Hepatocyte (in vitro differentiated cells): ENCODE results near the gene DBF4B. TPM values are rescaled to one million over a fixed set of nuclear protein-coding genes. Genes with fewer than 3 reads are reported as not detected.

ENCODE experiments used
- DNase-seq: peaks from one replicate; pipeline ENCODE4 v3.0.0-alpha.2; 2016; ENCODE audit warnings: low spot score
- H2AFZ ChIP-seq: fragments of 200-600 bp; sonication (generic); 2 replicates; pipeline ENCODE4 v1.6.0; 2016; ENCODE audit warnings: antibody characterized with exemption, mild to moderate bottlenecking
- H3K27ac ChIP-seq: fragments of 200-600 bp; sonication (generic); 2 replicates; pipeline ENCODE4 v1.5.1; 2016; ENCODE audit warnings: mild to moderate bottlenecking
- H3K27me3 ChIP-seq: fragments of 200-600 bp; sonication (generic); 2 replicates; pipeline ENCODE4 v1.6.1; 2016
- H3K36me3 ChIP-seq: fragments of 200-600 bp; sonication (generic); replicated peaks from 2 replicates; pipeline ENCODE4 v1.5.1; 2016; ENCODE audit warnings: low read depth; ENCODE audit not compliant: insufficient read depth
- H3K4me1 ChIP-seq: fragments of 200-600 bp; sonication (generic); 2 replicates; pipeline ENCODE4 v1.5.1; 2016; ENCODE audit warnings: mild to moderate bottlenecking, moderate library complexity; ENCODE audit not compliant: insufficient read depth
- H3K4me2 ChIP-seq: fragments of 200-600 bp; sonication (generic); 2 replicates; pipeline ENCODE4 v1.6.0; 2016
- H3K4me3 ChIP-seq: fragments of 200-600 bp; sonication (generic); 2 replicates; pipeline ENCODE4 v1.5.1; 2016; ENCODE audit warnings: mild to moderate bottlenecking
- H3K79me2 ChIP-seq: fragments of 200-600 bp; sonication (generic); 2 replicates; pipeline ENCODE4 v1.6.0; 2017; ENCODE audit warnings: mild to moderate bottlenecking
- H3K9me2 ChIP-seq: fragments of 200-600 bp; sonication (generic); replicated peaks from 2 replicates; pipeline ENCODE4 v1.6.0; 2017; ENCODE audit warnings: mild to moderate bottlenecking; ENCODE audit not compliant: insufficient read depth
- H3K9me3 ChIP-seq: fragments of 200-600 bp; sonication (generic); 2 replicates; pipeline ENCODE4 v1.5.1; 2016; ENCODE audit warnings: low read depth, mild to moderate bottlenecking
- H4K20me1 ChIP-seq: fragments of 200-600 bp; sonication (generic); 2 replicates; pipeline ENCODE4 v1.6.0; 2016; ENCODE audit warnings: mild to moderate bottlenecking; ENCODE audit not compliant: insufficient read depth, poor library complexity, severe bottlenecking
- CTCF ChIP-seq: fragments of 200-600 bp; sonication (generic); IDR thresholded peaks from 2 replicates; pipeline ENCODE4 v1.5.1; 2016; ENCODE audit warnings: antibody characterized with exemption, mild to moderate bottlenecking; ENCODE audit not compliant: poor library complexity
- EZH2 ChIP-seq: fragments of 200-600 bp; sonication (generic); IDR thresholded peaks from 2 replicates; pipeline ENCODE4 v1.6.1; 2016; ENCODE audit warnings: antibody characterized with exemption, mild to moderate bottlenecking, borderline replicate concordance
- EZH2phosphoT487 ChIP-seq: fragments of 200-600 bp; sonication (generic); IDR thresholded peaks from one replicate; pipeline ENCODE4 v1.6.1; 2018; ENCODE audit warnings: antibody characterized with exemption, mild to moderate bottlenecking, low read depth, moderate library complexity; ENCODE audit not compliant: unreplicated experiment, severe bottlenecking
- WGBS: methylation state at CpG from one replicate; pipeline ENCODE4 v1.1.6; 2016; ENCODE audit warnings: low lambda C conversion rate; ENCODE audit errors: missing lambda C conversion rate; 5-methylcytosine and 5-hydroxymethylcytosine counted together
- polyA plus RNA-seq: library from polyadenylated mRNA; unstranded; fragments of >200 nt; fragmentation: Nextera tagmentation; extraction: Ambion mirVana; gene quantifications from 2 replicates; pipeline ENCODE4 v1.2.1, GENCODE V29; 2016
- total RNA-seq: library from RNA; depleted of rRNA; stranded (reverse); fragments of >200 nt; gene quantifications from 2 replicates; pipeline ENCODE4 v1.2.3, GENCODE V29; 2014

The DBF4B gene
- total and polyA plus RNA-seq, 2 experiments from 2014 or later = 3.4 to 4.1 TPM

GRCh38 chr17:44760474-44761308, 52.2 kb downstream of the DBF4B start:
- no peak overlapping the region for H3K4me3 ChIP-seq
- H3K4me1 ChIP-seq = peaks cover 4% of the 10 kb centered on the region
- DNase-seq = no peak
- no peaks in the 10 kb centered on the region for H3K36me3 ChIP-seq
- 77% methylated on average over 11 of the region's 13 CpGs for WGBS
- no peak overlapping the region for H3K4me2 ChIP-seq
- peaks cover 33% of the 10 kb centered on the region for H3K27me3 ChIP-seq
- no peak overlapping the region for H2AFZ ChIP-seq
- no peaks in the 10 kb centered on the region for H3K9me2 ChIP-seq
- TF ChIP-seq CTCF (no peak), EZH2 (no peak), EZH2phosphoT487 (no peak)
- no peaks in the 10 kb centered on the region for H3K9me3 ChIP-seq
- no peaks in the 10 kb centered on the region for H4K20me1 ChIP-seq
- H3K79me2 ChIP-seq = no peaks in the 10 kb centered on the region
- H3K27ac ChIP-seq = no peak overlapping the region

GRCh38 chr17:44761932-44762810, 53.7 kb downstream of the DBF4B start:
- no peak for DNase-seq
- WGBS = 82% methylated on average over 17 of the region's 17 CpGs
- Histone ChIP-seq H3K9me2 (no peaks in the 10 kb centered on the region), H4K20me1 (no peaks in the 10 kb centered on the region), H3K36me3 (no peaks in the 10 kb centered on the region), H3K9me3 (no peaks in the 10 kb centered on the region), H3K4me1 (peaks cover 4% of the 10 kb centered on the region), H3K27me3 (peaks cover 30% of the 10 kb centered on the region), H3K4me3 (no peak overlapping the region), H3K4me2 (no peak overlapping the region), H3K79me2 (no peaks in the 10 kb centered on the region), H2AFZ (no peak overlapping the region), H3K27ac (no peak overlapping the region)
- no peak for TF ChIP-seq CTCF
- TF ChIP-seq EZH2phosphoT487 = no peak
- TF ChIP-seq EZH2 = no peak

- H3K36me3 ChIP-seq = no peaks in the 10 kb centered on the region
- H3K9me2 ChIP-seq = no peaks in the 10 kb centered on the region
- H3K4me1 ChIP-seq = peaks cover 4% of the 10 kb centered on the region
- H3K27me3 ChIP-seq = peaks cover 20% of the 10 kb centered on the region
- H3K9me3 ChIP-seq = no peaks in the 10 kb centered on the region
- no peak overlapping the region for H3K27ac ChIP-seq
- no peak overlapping the region for H3K4me3 ChIP-seq
- DNase-seq = no peak
- no peaks in the 10 kb centered on the region for H3K79me2 ChIP-seq
- no peaks in the 10 kb centered on the region for H4K20me1 ChIP-seq
- 90% methylated on average over 5 of the region's 5 CpGs for WGBS
- no peak for TF ChIP-seq CTCF
- no peak for TF ChIP-seq EZH2
- no peak for TF ChIP-seq EZH2phosphoT487
- no peak overlapping the region for H2AFZ ChIP-seq
- no peak overlapping the region for H3K4me2 ChIP-seq
These were observed 54.7 kb downstream of the DBF4B start for GRCh38 chr17:44763170-44763569.
